ENCODE data around the gene DCD. TPM values are rescaled to one million over a fixed set of nuclear protein-coding genes. Genes with fewer than 3 reads are reported as not detected.
"Not testable (repeated sequence)": the region's sequence is repeated elsewhere in the genome, so short reads cannot be mapped to it uniquely, and the experiment has no call there.

Gene DCD
- total RNA-seq, 6 donors from 2014 or later, result not detected

DNA sequence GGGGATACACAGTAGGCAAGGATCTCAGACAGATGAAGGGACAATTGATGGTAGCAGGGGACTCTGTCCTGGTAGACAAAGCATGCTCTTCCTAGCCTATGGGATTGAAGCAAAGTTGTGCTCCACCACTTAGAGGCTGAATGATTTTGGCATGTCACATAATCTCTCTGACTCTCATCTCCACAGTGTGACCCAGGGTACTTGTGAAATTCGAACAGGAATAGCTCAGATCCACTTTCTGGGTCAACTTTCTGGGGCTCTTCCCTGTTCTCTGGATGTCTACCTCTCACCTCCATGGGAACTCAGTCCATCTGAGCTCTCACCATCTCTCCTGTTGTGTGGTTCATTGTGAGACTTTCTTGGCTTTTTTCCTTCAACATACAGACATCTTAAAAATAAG is 1.7 kb upstream of the DCD start:
- no peak for ATAC-seq (ENCODE audit: low FRiP score in 2 of 2)
- no peak for TF ChIP-seq POLR2AphosphoS5 (IDR thresholded peaks at IDR 0.05)
- TF ChIP-seq, protein P1, sequence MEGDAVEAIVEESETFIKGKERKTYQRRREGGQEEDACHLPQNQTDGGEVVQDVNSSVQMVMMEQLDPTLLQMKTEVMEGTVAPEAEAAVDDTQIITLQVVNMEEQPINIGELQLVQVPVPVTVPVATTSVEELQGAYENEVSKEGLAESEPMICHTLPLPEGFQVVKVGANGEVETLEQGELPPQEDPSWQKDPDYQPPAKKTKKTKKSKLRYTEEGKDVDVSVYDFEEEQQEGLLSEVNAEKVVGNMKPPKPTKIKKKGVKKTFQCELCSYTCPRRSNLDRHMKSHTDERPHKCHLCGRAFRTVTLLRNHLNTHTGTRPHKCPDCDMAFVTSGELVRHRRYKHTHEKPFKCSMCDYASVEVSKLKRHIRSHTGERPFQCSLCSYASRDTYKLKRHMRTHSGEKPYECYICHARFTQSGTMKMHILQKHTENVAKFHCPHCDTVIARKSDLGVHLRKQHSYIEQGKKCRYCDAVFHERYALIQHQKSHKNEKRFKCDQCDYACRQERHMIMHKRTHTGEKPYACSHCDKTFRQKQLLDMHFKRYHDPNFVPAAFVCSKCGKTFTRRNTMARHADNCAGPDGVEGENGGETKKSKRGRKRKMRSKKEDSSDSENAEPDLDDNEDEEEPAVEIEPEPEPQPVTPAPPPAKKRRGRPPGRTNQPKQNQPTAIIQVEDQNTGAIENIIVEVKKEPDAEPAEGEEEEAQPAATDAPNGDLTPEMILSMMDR (IDR thresholded peaks at IDR 0.05), result no peak
- TF ChIP-seq EP300 (IDR thresholded peaks at IDR 0.05), result no peak
- TF ChIP-seq POLR2A (IDR thresholded peaks at IDR 0.05), result no peak
- WGBS, 2 donors, result 58 to 88% methylated on average over 1 of the region's 1 CpG
- H3K27me3 ChIP-seq, result no peaks in the 10 kb centered on the region
- H3K9me3 ChIP-seq, result no peaks in the 10 kb centered on the region
- no peak overlapping the region for H3K27ac ChIP-seq
- H3K4me3 ChIP-seq, result no peak overlapping the region
- H3K4me1 ChIP-seq, result no peaks in the 10 kb centered on the region
- no peaks in the 10 kb centered on the region for H3K36me3 ChIP-seq
- no peak for DNase-seq

DNA sequence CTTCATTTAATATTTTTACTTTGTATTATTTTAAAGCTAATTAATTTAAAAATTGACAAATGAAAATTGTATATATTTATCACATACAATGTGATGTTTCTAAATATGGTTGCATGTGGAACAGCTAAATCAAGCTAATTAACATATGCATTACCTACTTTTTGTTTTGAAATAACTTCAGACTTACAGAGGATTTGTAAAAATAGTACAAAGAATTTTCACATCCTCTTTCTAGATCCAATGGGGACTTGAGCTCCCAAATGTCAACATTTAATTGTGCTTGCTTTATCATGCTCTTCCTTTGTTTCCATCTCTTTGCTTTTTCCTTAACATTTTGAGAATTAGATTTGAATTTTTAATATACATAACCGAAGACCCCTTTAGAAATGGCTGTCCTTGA is 6.6 kb downstream of the DCD start:
- H3K4me1 ChIP-seq, result no peaks in the 10 kb centered on the region
- WGBS, 2 donors, result 80 to 83% methylated on average over 1 of the region's 1 CpG
- H3K9me3 ChIP-seq, result no peaks in the 10 kb centered on the region
- H3K27me3 ChIP-seq, result no peaks in the 10 kb centered on the region
- H3K36me3 ChIP-seq, result no peaks in the 10 kb centered on the region
- TF ChIP-seq POLR2AphosphoS5 (IDR thresholded peaks at IDR 0.05), result no peak
- TF ChIP-seq EP300 (IDR thresholded peaks at IDR 0.05), result no peak
- TF ChIP-seq POLR2A (IDR thresholded peaks at IDR 0.05), result no peak
- TF ChIP-seq, protein P1 (IDR thresholded peaks at IDR 0.05), result no peak
- ATAC-seq (ENCODE audit: low FRiP score in 2 of 2) (no peak), DNase-seq (no peak)
- no peak overlapping the region for H3K4me3 ChIP-seq
- H3K27ac ChIP-seq, result no peak overlapping the region

DNA sequence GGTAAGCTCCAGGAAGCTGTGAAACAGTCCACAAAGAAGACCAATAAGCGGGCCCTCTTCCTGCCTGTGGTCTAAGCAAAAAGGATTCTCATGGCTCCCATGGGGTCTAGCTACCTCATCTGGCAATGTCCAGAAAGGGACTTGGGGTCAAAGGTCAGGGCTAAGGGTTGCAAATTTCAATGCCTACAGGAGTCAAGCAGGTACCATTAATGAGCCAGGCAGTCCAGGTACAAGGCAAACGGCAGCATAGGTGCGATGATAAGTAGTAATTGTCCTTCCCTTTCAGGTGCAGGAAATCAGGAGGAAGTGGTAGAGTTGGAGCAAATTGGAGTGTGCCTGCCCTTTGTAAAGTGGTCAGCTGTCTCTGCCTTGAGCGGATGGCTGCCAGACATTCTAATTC is 7.1 kb downstream of the DCD start:
- TF ChIP-seq POLR2AphosphoS5 (IDR thresholded peaks at IDR 0.05) (no peak), EP300 (IDR thresholded peaks at IDR 0.05) (no peak)
- TF ChIP-seq, protein P1 (IDR thresholded peaks at IDR 0.05), result no peak
- Histone ChIP-seq H3K36me3 (no peaks in the 10 kb centered on the region), H3K27me3 (no peaks in the 10 kb centered on the region), H3K4me1 (no peaks in the 10 kb centered on the region), H3K9me3 (no peaks in the 10 kb centered on the region), H3K27ac (no peak overlapping the region), H3K4me3 (no peak overlapping the region)
- WGBS, 2 donors, result 80 to 81% methylated on average over 4 of the region's 4 CpGs
- ATAC-seq (ENCODE audit: low FRiP score in 2 of 2) (no peak), DNase-seq (no peak)

DNA sequence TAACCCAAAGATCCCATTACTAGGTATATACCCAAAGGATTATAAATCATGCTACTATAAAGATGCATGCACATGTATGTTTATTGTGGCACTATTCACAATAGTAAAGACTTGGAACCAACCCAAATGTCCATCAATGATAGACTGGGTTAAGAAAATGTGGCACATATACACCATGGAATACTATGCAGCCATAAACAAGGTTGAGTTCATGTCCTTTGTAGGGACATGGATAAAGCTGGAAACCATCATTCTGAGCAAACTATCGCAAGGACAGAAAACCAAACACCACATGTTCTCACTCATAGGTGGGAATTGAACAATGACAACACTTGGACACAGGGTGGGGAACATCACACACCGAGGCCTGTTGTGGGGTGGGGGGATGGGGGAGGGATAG is 9.1 kb downstream of the DCD start:
- not testable (repeated sequence) for H3K27ac ChIP-seq; H3K4me1 ChIP-seq; H3K36me3 ChIP-seq; H3K4me3 ChIP-seq; ATAC-seq (ENCODE audit: low FRiP score in 2 of 2); H3K9me3 ChIP-seq; H3K27me3 ChIP-seq; DNase-seq
- WGBS, 2 donors, result 89% methylated on average over 2 of the region's 2 CpGs

DNA sequence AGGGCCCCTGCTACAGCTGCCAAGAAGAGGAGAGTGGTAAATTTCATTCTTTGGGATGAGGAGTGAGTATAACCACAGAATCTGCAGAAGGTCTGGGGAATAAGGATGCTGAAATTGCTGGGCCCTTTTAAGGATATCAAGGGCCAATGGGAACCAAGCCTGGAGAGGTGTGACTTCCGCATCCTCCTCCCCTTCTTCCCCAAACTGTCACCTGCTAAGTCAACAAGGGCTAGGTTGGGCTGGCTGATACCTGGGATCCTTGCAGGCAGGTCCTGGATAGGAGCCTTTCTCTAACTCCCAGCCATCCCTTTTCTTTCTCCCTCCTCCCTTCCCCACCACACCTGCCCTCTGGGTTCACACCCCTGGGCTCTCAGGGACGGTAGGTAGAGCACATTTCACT is 13.4 kb downstream of the DCD start, which contains the start of gene LACRT:
Gene LACRT (minus strand): TSS at position 101 of the 400 bp plus-strand sequence. CDS start 54 bp downstream, at position 47.
- no peaks in the 10 kb centered on the region for H3K4me1 ChIP-seq
- TF ChIP-seq POLR2AphosphoS5 (IDR thresholded peaks at IDR 0.05) (no peak), POLR2A (IDR thresholded peaks at IDR 0.05) (no peak), EP300 (IDR thresholded peaks at IDR 0.05) (no peak)
- TF ChIP-seq, protein P1 (IDR thresholded peaks at IDR 0.05), result no peak
- no peaks in the 10 kb centered on the region for H3K36me3 ChIP-seq
- DNase-seq (no peak), ATAC-seq (ENCODE audit: low FRiP score in 2 of 2) (no peak)
- H3K4me3 ChIP-seq, result no peak within 1 kb of the TSS
- H3K27me3 ChIP-seq, result no peaks in the 10 kb centered on the region
- WGBS, 2 donors, result 73 to 85% methylated on average over 2 of the region's 2 CpGs
- H3K9me3 ChIP-seq, result no peaks in the 10 kb centered on the region
- no peak within 1 kb of the TSS for H3K27ac ChIP-seq

Measured in upper lobe of left lung (tissue), 6 donors.